ENCODE results near the gene PPFIA1. TPM values are rescaled to one million over a fixed set of nuclear protein-coding genes. Genes with fewer than 3 reads are reported as not detected.
A peak's percentile ranks its signal among the peaks of the same experiment; 100 is the strongest.

Gene PPFIA1
- total and polyA plus RNA-seq, 2 of the 13 experiments (the other 11 are each of a cell fraction or from before 2014, with no cell fraction given), result 29.9 to 45.2 TPM

DNA sequence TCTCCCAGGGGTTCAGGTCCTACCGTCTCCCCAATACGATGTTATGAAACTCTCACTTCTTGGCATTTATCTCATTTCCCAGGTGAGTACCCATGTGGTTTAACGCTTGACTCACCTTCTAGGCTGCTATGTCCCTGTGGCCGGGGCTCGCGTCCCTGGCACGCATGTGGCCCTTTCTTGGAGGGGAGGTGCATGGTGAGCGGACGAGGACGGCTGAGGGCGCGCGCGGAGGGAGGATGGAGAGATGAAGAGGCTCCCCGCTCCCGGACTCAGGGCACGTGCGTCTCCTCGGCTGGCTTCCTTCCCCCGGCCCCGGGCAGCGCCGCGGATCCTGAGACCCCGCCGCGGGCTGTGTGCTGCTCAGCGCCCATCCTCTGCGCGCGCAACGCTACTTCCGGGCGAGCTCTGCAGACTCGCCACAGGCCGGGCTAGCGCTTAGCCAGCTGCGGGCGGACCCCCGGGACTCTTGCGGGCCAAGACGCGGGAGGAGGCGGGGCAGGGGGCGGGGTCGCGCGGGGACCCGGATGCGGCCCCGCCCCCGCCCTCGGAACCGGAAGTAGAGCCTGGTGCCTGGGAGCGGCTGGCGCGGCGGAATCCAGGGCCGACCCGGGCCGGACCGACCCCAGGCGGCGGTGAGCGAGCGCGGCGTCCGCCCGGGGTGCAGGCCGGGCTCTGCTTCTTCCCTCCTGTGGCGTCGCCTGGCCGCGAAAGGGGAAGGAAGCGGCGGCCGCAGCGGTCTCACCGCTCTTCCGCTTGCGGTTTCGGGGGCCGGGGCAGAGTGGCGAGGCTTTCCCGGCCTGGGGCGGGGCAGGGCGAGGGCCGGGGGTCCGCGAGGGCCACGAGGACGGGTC, 127.7 kb downstream of the PPFIA1 start, which contains the start of gene CTTN (continued):
- TF ChIP-seq BCLAF1 (IDR thresholded peaks at IDR 0.05), result no peak
- no peak for TF ChIP-seq ZNF441 (CRISPR knock-in tag; IDR thresholded peaks at IDR 0.05; ENCODE audit: borderline replicate concordance)
- peak; percentile 69; the same call in 1 of the 2 replicates for TF ChIP-seq TFAP4 (IDR thresholded peaks at IDR 0.05; ENCODE audit: borderline replicate concordance, low read depth)
- TF ChIP-seq TEAD3 (CRISPR knock-in tag; optimal IDR thresholded peaks at IDR 0.05; ENCODE audit: borderline replicate concordance), result no peak
- TF ChIP-seq, protein P1, sequence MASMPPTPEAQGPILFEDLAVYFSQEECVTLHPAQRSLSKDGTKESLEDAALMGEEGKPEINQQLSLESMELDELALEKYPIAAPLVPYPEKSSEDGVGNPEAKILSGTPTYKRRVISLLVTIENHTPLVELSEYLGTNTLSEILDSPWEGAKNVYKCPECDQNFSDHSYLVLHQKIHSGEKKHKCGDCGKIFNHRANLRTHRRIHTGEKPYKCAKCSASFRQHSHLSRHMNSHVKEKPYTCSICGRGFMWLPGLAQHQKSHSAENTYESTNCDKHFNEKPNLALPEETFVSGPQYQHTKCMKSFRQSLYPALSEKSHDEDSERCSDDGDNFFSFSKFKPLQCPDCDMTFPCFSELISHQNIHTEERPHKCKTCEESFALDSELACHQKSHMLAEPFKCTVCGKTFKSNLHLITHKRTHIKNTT (CRISPR knock-in tag; IDR thresholded peaks at IDR 0.05), result no peak
- TF ChIP-seq, protein P2, sequence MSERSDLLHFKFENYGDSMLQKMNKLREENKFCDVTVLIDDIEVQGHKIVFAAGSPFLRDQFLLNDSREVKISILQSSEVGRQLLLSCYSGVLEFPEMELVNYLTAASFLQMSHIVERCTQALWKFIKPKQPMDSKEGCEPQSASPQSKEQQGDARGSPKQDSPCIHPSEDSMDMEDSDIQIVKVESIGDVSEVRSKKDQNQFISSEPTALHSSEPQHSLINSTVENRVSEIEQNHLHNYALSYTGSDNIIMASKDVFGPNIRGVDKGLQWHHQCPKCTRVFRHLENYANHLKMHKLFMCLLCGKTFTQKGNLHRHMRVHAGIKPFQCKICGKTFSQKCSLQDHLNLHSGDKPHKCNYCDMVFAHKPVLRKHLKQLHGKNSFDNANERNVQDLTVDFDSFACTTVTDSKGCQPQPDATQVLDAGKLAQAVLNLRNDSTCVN (CRISPR knock-in tag; IDR thresholded peaks at IDR 0.05; ENCODE audit: borderline replicate concordance), result 0 out of 2 replicates have a peak, but pooled peaks have one; percentile 37
- TF ChIP-seq ATM (IDR thresholded peaks at IDR 0.05; ENCODE audit: borderline replicate concordance), result no peak
- peak; percentile 51; the same call in 1 of the 2 replicates for TF ChIP-seq HOXD1 (CRISPR knock-in tag; IDR thresholded peaks at IDR 0.05)
- TF ChIP-seq ZNF766 (CRISPR knock-in tag; IDR thresholded peaks at IDR 0.05; ENCODE audit: borderline replicate concordance), result peak; percentile 69; the same call in 1 of the 2 replicates
- no peak for TF ChIP-seq ZNF354B (CRISPR knock-in tag; IDR thresholded peaks at IDR 0.05)
- peak; percentile 80 for TF ChIP-seq GABPA (IDR thresholded peaks at IDR 0.05; ENCODE audit: low read depth, low read length)
- TF ChIP-seq GABPA (CRISPR knock-in tag; IDR thresholded peaks at IDR 0.05; ENCODE audit: low read depth), result peak; percentile 74
- TF ChIP-seq, protein P3, sequence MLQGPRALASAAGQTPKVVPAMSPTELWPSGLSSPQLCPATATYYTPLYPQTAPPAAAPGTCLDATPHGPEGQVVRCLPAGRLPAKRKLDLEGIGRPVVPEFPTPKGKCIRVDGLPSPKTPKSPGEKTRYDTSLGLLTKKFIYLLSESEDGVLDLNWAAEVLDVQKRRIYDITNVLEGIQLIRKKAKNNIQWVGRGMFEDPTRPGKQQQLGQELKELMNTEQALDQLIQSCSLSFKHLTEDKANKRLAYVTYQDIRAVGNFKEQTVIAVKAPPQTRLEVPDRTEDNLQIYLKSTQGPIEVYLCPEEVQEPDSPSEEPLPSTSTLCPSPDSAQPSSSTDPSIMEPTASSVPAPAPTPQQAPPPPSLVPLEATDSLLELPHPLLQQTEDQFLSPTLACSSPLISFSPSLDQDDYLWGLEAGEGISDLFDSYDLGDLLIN (CRISPR knock-in tag; IDR thresholded peaks at IDR 0.05; ENCODE audit: borderline replicate concordance), result no peak; the same call in 1 of the 2 replicates
- TF ChIP-seq ZNF446 (CRISPR knock-in tag; IDR thresholded peaks at IDR 0.05), result peak; percentile 20; the same call in 1 of the 2 replicates
- peak; percentile 87 for TF ChIP-seq ZNF556 (CRISPR knock-in tag; IDR thresholded peaks at IDR 0.05; ENCODE audit: borderline replicate concordance)
- no peak for TF ChIP-seq ZNF282 (IDR thresholded peaks at IDR 0.05; ENCODE audit: partially characterized antibody)
- no peak; the same call in 1 of the 2 replicates for TF ChIP-seq KDM4B (CRISPR knock-in tag; IDR thresholded peaks at IDR 0.05)
- TF ChIP-seq, protein P4, sequence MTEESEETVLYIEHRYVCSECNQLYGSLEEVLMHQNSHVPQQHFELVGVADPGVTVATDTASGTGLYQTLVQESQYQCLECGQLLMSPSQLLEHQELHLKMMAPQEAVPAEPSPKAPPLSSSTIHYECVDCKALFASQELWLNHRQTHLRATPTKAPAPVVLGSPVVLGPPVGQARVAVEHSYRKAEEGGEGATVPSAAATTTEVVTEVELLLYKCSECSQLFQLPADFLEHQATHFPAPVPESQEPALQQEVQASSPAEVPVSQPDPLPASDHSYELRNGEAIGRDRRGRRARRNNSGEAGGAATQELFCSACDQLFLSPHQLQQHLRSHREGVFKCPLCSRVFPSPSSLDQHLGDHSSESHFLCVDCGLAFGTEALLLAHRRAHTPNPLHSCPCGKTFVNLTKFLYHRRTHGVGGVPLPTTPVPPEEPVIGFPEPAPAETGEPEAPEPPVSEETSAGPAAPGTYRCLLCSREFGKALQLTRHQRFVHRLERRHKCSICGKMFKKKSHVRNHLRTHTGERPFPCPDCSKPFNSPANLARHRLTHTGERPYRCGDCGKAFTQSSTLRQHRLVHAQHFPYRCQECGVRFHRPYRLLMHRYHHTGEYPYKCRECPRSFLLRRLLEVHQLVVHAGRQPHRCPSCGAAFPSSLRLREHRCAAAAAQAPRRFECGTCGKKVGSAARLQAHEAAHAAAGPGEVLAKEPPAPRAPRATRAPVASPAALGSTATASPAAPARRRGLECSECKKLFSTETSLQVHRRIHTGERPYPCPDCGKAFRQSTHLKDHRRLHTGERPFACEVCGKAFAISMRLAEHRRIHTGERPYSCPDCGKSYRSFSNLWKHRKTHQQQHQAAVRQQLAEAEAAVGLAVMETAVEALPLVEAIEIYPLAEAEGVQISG (CRISPR knock-in tag; IDR thresholded peaks at IDR 0.05), result peak; percentile 66; the same call in 1 of the 2 replicates

Measured in HepG2 (cell line).